ENCODE measurements around the gene TUBGCP3.

- no peak for TF ChIP-seq CTCF (IDR thresholded peaks at IDR 0.05)
- no peak for TF ChIP-seq POLR2A (IDR thresholded peaks at IDR 0.05)
These were observed 49.3 kb upstream of the TUBGCP3 start for GRCh38 chr13:112637017-112637801.
